ENCODE measurements around the gene OXCT2.
A peak's percentile ranks its signal among the peaks of the same experiment; 100 is the strongest.
"Not testable (repeated sequence)": the region's sequence is repeated elsewhere in the genome, so short reads cannot be mapped to it uniquely, and the experiment has no call there.

The OXCT2 gene

GRCh38 chr1:39771022-39771532 lies at the start of gene OXCT2:
OXCT2 (minus strand) TSS chr1:39771348; CDS start chr1:39771255, 93 bp downstream.
- not testable (repeated sequence) for DNase-seq

GRCh38 chr1:39819091-39819812 lies 48.1 kb upstream of the OXCT2 start:
- DNase-seq, result no peak

GRCh38 chr1:39818482-39818881 lies 47.3 kb upstream of the OXCT2 start:
- DNase-seq, result no peak

- peak in 13 of 51 donors; percentile 4 to 30 (median 11) for DNase-seq
Measured at GRCh38 chr1:39817091-39817932, 46.2 kb upstream of the OXCT2 start.

GRCh38 chr1:39816415-39817090 lies 45.4 kb upstream of the OXCT2 start:
- peak in 45 of 51 donors; percentile 3 to 82 (median 39) for DNase-seq

GRCh38 chr1:39812913-39813312 lies 41.8 kb upstream of the OXCT2 start:
- DNase-seq, result no peak

- DNase-seq, result no peak
Measured at GRCh38 chr1:39808784-39809517, 37.8 kb upstream of the OXCT2 start.

GRCh38 chr1:39805385-39805784 lies 34.2 kb upstream of the OXCT2 start:
- no peak for DNase-seq

- DNase-seq, result no peak
Measured at GRCh38 chr1:39802496-39803260, 31.5 kb upstream of the OXCT2 start.

- no peak for DNase-seq
Measured at GRCh38 chr1:39800471-39800835, 29.3 kb upstream of the OXCT2 start.

GRCh38 chr1:39799770-39800470 lies 28.8 kb upstream of the OXCT2 start:
- DNase-seq, result peak in 48 of 51 donors; percentile 9 to 84 (median 50)

GRCh38 chr1:39798859-39799769 lies 28.0 kb upstream of the OXCT2 start:
- peak in 33 of 51 donors; percentile 8 to 65 (median 39) for DNase-seq

GRCh38 chr1:39795651-39796050 lies 24.5 kb upstream of the OXCT2 start:
- no peak for DNase-seq

- DNase-seq, result no peak
Measured at GRCh38 chr1:39791838-39792237, 20.7 kb upstream of the OXCT2 start.

- DNase-seq, result no peak
Measured at GRCh38 chr1:39789571-39790110, 18.5 kb upstream of the OXCT2 start.

GRCh38 chr1:39788758-39789570 lies 17.8 kb upstream of the OXCT2 start, which contains the start of gene BMP8B:
BMP8B (minus strand) TSS chr1:39788865; CDS start chr1:39788485, 380 bp downstream.
- DNase-seq, result peak in 35 of 51 donors; percentile 4 to 63 (median 34)

- DNase-seq, result no peak
Measured at GRCh38 chr1:39788426-39788757, 17.2 kb upstream of the OXCT2 start.

Measured in hypothalamus (tissue), 51 donors.